ENCODE results near the gene FARP1.

Gene FARP1

GRCh38 chr13:98142380-98143156, at the start of gene FARP1:
TSS of gene FARP1 (plus strand) at chr13:98143094. CDS start at chr13:98213243, 70,149 bp downstream.
- DNase-seq, result peak in 29 of 56 donors; percentile 7 to 71 (median 30)

- DNase-seq, result no peak
Measured at GRCh38 chr13:98094678-98095266, 48.1 kb upstream of the FARP1 start.

- DNase-seq, result no peak
Measured at GRCh38 chr13:98096059-98096458, 46.8 kb upstream of the FARP1 start.

GRCh38 chr13:98097749-98098148, 45.1 kb upstream of the FARP1 start:
- DNase-seq, result no peak

- DNase-seq, result no peak
Measured at GRCh38 chr13:98098516-98098915, 44.4 kb upstream of the FARP1 start.

- no peak for DNase-seq
Measured at GRCh38 chr13:98099627-98100026, 43.3 kb upstream of the FARP1 start.

- DNase-seq, result no peak
Measured at GRCh38 chr13:98100481-98100880, 42.4 kb upstream of the FARP1 start.

- no peak for DNase-seq
Measured at GRCh38 chr13:98103531-98103930, 39.4 kb upstream of the FARP1 start.

- DNase-seq, result no peak
Measured at GRCh38 chr13:98103942-98104880, 38.7 kb upstream of the FARP1 start.

- no peak for DNase-seq
Measured at GRCh38 chr13:98105929-98106336, 37.0 kb upstream of the FARP1 start.

GRCh38 chr13:98108341-98108740, 34.6 kb upstream of the FARP1 start:
- no peak for DNase-seq

GRCh38 chr13:98109226-98109853, 33.6 kb upstream of the FARP1 start:
- DNase-seq, result no peak

GRCh38 chr13:98110749-98111148, 32.1 kb upstream of the FARP1 start:
- DNase-seq, result no peak

GRCh38 chr13:98111168-98112098, 31.5 kb upstream of the FARP1 start:
- no peak for DNase-seq

- DNase-seq, result no peak
Measured at GRCh38 chr13:98112456-98112855, 30.4 kb upstream of the FARP1 start.

GRCh38 chr13:98118865-98119264, 24.0 kb upstream of the FARP1 start:
- DNase-seq, result no peak

GRCh38 chr13:98123176-98123575, 19.7 kb upstream of the FARP1 start:
- DNase-seq, result no peak

- no peak for DNase-seq
Measured at GRCh38 chr13:98129059-98129746, 13.7 kb upstream of the FARP1 start.

- no peak for DNase-seq
Measured at GRCh38 chr13:98133946-98134345, 8.9 kb upstream of the FARP1 start.

- no peak for DNase-seq
Measured at GRCh38 chr13:98134901-98135300, 8.0 kb upstream of the FARP1 start.
